Measurements from ENCODE around the gene EMSY.
"Not testable (repeated sequence)": the region's sequence is repeated elsewhere in the genome, so short reads cannot be mapped to it uniquely, and the experiment has no call there.

EMSY gene

DNA sequence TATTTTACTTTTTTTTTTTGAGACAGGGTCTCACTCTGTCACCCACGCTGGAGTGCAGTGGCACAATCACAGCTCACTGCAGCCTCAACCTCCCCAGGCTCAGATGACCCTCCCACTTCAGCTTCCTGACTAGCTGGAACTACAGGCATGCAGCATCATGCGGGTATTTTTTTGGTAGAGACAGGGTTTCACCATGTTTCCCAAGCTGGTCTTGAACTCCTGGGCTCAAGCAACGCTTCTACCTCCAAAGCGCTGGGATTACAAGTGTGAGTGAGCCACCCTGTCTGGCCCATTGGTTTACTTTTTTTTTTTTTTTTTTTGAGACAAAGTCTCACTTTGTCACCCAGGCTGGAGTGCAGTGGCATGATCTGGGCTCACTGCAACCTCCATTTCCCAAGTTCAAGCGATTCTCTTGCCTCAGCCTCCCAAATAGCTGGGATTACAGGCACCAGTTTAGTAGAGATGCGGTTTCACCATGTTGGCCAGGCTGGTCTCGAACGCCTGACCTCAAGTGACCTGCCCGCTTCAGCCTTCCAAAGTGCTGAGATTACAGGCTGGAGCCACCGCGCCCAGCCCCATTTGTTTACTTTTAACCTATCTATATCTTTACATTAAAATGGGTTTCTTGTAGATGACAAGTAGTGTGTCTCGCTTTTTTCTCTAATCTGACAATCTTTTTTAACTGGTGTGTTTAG lies 127.5 kb downstream of the EMSY start:
- DNase-seq: not testable (repeated sequence)

DNA sequence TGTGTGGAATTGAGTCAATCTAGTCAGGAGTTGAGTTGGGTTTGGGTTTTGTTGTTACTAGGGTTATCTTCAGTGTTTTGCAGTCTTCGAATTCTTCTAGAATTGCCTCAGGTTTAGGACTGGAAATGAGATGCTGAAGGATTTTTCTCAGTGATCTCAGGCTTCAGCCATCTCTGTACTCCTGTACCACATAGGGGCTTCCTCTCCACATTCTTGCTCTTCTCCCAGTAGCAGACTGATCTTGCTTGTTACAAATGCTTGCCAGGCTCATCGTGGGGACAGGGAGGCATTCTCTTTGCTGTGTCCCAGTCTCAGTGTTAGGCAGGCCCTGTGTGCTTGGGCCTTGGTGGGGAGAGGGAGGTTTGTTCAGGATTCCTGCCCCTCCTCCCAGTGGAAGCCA lies 129.6 kb downstream of the EMSY start:
- no peak for DNase-seq

DNA sequence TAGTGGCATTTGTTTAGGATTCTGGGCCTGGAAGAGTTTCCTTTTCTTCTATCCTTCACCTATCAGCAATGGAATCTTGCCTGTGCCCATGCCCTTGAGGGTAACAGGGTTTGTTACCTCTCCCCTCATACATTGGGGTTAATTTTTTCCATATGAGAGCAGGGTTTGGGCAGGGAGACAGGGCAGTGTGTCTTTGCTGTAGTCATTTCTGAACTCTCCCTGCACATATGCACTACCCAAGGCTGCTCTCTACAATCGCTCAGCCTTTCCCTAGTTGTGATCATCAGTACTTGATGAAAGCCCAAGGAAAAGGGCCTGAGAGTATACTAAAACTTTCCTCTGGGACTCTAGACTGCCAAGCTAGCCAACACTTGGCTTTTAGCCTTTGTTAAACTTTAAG lies 130.1 kb downstream of the EMSY start:
- DNase-seq: no peak

DNA sequence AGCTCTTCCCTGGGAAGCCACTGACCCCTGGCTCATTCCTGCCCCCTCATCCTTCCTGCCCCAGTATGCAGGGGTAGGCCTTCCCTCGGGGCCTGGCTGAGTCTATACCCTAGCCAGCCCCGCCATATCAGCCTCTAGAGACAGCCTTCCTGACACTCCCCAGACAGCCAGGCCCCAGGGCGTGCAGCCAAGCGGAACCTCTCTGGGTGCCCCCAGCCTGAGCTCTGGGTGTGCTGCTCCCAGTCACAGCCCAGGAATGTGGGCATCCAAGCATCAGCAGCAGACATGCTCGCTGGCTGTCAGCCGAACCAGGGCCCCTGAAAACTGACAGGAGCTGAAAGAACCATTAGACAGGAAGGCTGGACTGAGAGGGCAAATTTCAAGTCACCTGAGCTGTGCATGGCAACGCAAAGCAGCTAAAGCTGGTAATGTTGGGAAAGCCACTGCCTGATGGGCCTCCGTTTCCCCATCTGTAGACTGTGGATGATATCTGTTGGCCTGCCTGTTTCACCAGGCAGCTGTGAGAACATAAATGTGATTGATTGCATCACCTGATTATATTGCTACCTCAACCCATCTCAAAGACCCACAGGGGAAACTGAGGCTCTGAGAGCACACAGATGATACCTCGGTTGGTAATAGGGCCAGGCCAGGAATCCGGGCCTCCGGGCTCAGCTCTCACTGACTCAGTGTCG lies 132.6 kb downstream of the EMSY start:
- DNase-seq: no peak

DNA sequence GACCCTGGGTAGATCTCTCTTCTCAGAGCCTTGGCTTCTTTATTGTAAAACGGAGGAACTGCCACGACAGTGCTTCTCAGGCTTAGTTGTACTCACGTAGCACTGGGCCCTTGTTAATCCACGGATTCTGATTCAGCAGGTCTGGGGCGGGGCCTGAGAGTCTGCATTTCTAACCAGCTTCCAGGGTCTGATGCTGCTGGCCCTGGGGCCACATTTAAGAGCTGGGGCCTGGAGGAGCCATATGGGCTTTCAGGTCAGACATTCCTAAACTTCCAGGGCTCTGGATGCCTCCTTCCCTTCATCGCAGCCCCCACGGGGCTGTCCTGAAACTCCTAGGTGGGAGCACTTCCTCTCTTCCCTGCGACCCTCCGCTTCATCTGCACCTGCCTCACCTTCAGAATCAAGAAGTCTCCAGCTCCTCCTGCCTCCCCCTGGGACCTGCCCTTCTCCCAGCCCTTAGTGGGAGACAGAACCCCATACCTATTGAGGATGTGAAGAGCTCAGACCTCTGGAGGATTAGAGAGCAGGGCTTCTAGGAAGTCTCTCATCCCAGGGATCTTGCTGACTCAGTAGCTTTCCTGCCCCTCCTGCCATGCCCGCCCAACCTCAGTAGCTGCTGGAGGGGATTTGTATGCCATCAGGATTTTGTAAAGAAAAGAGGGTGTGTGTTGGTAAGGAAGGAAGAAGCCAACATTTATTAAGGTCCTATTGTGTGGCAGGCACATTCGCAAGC lies 133.3 kb downstream of the EMSY start:
- DNase-seq: no peak

DNA sequence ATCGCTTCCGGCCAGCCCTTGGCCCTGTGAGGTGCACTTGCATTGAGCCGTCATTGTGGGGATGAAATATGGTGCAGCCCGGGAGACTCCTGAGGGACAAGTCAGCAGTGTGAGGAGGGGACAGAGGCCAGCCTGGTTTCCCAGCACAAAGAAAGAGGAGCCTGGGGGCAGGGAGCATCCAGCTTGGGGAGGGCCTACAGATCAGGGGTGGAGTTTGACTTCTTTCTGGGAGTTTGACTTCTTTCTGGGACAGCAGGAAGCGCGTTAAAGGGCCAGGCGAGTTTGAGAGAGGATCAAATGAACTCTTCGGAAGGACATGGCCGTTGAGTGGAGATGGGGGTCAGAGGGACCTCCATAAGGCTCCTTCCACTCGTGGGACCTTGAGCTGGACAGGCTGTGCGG lies 133.8 kb downstream of the EMSY start:
- DNase-seq: no peak

DNA sequence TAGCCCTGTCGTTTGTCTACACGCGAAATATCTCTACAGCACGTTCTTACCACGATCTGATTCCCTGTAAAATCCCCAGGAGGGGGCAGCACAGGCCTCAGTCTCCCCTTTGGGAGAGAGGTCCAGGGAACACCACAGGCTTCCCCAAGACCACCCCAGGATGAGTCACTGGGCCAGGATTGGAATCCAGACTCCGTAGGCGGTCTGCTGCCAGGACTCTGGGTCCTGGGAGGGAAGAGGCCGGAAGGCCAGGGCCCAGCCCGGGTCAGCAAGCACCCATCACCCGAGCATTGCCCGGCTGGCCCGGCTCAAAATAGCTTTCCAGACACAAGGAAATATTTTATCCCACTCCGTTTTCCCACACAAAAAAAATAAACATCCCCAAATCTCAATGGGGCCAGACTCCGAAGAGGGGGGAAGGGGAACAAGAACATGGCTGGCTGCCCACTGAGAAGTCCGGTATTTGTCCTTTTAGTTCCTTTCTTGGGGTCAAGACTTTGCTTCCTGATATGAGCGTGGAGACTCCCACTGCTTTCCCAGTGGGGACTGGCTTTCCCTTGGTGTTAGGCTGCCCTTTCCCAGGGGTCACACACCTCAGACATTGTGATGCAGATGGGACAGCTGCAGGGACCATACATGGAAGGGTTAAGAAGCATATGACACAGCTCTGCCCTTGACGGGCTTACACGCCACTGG lies 134.4 kb downstream of the EMSY start:
- no peak for DNase-seq

DNA sequence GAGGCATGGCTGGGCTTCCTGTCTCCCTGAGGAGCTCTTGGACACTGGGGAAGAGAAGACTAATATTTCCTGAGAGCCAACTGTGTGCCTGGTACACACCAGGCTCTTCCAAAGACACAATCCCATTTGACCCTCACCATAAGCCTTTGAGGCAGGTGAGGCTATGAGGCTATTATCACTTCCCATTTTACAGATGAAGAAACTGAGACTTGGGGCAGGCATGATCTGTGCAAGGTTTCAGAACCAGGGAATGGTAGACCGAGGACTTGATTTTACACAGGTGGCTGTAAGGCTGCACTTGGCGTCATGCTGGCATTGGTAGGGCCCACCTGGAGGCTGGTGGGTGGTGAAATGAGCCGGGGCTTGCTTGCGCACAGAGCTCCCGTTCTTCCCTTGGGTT lies 134.9 kb downstream of the EMSY start:
- no peak for DNase-seq

DNA sequence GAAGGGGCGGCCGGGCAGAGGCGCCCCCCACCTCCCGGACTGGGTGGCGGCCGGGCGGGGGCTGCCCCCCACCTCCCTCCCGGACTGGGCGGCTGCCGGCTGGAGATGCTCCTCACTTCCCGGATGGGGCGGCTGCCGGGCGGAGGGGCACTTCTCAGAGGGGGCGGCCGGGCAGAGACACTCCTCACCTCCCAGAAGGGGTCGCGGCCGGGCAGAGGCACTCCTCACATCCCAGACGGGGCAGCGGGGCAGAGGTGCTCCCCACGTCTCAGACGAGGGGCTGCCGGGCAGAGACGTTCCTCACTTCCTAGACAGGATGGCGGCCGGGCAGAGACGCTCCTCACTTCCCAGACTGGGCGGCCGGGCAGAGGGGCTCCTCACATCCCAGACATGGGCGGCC lies 137.7 kb downstream of the EMSY start:
- not testable (repeated sequence) for DNase-seq

DNA sequence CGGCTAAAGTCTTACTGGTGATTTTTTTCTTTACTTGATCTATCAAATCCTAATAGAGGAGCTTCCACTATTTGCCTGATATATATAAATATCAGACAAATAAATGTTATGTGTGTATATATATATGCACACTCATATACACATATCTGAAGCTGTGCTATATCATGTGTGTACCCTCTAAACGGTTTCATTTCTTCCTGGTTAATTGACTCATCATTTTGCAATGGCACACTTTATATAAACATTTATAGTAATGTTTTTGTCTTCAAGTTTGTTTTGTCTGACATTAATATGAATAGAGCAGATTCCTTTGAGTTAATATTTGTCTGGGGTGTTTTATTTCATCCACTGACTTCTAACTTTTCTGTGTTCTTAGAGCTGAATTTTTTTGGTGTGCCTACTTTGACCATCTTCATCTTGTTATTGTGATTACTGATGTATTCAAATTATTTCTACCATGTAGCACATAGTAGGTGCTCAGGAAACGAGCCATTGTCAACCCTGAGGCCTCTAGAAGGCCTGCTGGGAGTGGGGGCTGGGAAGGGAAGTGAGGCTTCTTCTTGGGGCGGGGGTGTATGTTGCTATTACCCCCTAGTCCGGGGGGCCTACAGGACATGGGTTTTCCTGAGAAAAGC lies 143.1 kb downstream of the EMSY start:
- DNase-seq: no peak

DNA sequence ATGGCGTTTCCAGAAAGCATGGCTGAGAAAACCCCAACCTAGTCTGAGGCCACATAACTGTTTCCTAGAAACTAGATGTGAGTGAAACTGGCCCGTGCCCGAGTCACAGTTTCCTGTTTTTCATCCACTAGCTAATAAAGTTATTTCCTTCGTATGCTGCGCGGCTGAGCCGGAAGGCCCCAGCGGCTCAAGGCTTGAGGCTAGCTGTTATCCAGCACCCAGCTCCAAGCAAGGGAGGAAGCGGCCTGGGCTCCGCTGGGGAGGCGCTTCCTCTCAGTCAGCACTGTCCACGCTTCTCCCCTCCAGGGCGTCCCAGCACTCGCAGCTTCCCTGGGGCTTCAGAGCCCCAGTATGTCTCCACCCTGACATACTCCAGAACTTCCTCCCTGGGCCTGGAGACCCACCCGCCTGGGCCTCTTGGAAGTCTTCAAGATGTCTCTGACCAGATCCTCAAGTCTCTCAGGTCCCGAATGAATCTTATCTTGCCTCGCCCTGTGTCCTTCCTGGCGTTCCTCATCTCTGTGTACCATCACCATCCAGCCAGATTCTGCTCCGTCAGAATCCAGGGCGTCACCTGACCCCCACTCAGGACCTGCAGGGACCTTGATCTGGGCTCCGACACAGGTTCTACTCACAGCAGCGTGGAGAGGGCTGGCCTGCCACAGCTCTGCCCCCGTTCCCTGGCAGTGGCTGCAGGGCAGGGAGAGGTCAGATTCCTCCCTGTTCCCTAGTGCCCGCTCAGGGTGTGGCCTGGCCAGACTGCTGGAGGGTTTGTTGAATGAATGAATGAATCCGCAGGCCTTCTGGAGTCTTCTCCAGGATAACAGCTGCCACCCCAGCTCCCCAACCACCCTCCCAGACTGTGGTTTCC lies 143.9 kb downstream of the EMSY start:
- DNase-seq: peak; percentile 83

DNA sequence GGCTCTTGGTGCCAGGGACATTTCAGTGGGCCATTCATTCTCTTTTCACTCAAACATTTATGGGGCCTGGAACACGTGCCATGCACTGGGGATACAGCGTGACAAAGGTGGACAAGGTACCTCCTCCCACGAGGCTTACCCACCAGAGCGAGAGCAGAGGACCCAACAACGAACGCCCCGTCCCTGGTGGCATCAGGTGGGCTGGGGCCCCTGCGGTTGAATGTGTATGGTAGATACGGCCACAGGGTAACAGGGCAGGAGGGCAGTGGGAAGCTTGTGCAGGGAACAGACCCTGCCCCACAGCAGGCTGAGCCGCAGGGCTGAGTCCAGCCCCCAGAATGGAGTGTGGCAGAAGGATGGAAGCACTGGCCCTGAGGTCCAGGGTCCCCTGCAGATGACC lies 144.7 kb downstream of the EMSY start:
- no peak for DNase-seq

DNA sequence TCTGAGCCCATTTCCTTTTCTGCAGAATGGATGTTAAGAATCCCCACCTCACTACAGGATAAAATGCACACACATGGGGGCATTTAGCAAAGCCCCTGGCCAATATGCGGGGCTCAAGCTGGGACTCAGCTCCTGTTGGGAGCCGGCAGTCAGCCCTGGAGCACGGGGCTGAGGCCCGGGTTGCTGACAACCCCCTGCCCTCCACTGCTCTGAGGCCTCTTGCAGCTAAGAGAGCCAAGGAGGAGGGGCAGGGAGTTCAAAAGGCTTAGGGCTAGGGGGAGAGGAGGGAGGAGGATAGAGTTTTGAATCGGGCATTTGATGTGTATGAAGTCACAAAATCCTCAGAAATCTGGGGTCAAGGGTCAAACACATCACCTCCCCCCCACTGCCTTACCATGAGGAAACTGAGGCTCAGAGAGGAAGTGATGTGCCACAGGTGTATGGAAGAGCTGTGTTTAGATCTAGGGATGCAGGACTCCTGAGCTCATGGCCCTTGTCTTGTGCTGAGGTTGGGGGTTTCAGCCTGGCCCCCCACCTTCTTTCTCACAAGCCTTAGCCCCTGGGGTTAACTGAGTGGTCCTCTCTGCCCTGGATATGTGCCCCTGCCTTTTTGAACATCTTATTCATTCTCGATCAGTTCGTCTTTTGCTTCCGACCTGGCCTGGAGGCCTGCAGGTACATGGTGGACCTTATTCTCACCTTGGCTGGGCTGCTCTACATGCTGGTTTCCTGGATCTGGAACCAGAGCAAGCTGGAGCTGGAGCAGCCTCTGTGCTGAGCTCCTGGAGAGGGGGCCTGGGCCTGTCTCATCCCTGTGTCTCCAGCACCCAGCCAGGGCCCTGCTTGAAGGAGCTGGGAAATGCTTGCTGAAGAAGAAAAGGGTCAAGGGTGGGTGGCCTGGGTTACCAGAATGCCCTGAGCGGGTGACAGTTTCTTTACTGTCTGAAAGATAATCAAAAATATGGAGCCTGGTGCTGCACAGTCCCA lies 145.4 kb downstream of the EMSY start:
- no peak for DNase-seq

DNA sequence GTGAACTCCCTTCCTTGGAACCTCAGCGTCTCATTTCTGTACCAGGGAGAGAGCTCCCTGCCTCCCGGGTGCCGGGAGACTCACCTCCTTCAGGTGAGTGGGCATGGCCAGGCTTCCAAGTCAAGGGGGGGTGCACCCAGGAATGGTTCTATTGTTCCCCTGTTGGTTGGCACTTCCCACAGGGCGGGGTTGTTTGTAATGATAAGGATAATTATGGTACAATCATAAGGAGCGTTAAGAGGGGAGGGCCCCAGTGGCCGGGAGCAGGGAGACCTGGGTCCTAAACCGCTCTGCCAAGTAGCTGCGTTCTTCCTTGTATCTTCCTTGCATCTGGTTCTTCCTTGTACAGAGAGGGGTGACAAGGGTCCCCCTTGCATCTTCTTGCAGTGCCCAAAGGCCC lies 146.6 kb downstream of the EMSY start:
- DNase-seq: no peak

DNA sequence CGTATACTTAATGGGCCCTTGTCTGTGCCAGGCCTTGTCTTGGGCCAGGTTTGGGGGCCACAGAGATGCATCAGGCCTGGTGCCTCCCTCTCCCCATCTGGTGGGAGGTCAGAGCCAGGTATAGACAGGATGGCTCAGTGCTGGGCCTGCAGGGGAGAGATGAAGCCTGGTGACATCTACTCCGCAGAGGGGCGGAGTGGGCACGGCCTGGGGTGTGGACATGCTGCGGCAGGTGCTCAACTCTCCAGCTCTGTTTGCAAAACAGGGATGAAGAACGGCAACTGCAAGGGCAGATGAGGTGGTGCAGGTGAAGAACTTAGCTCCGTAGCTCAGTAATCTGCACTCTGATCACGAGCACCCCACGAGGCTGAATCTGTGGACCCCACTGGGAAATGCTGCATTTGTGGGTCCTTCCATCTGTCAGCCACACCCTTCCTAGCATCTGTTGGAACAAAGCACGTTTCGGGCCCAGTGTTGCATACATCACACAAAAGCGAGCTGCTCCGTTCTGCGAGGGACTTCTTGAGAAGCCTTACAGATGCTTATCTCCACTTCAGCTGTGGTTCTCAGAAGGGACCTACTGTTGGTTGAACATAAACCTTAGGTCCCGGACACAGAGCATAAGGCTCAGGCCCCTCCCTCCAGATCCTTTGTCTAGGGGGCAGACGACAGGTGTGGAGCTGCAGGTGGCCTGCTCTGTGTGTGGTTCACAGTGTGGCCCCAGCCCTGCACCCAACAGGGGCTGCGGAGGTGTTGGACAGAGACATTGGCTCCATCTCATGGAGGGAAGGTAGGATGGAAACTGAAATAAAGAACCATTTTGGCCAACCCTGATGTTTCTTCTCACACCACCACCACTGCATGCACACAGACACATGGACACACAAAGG lies 147.5 kb downstream of the EMSY start:
- DNase-seq: peak; percentile 26

DNA sequence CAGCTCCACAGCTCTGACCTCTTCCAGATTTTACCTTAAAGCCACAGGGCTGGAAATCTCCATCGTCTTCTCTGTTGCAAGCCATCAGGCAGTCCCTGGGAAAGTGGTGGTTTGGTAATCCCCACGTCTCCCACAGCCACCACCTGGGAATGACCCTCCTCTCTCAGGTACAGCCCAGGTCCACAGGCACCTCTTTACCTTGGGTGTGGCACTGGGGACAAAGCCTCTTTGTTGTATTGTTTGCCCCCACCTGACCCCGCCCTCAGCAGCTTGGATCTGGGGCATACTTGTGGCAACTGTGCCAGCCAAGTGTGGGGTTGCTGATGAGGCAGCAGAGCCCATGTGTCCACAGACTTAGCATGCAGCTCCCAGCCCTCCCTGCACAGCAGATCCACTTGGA lies 148.1 kb downstream of the EMSY start:
- DNase-seq: no peak

DNA sequence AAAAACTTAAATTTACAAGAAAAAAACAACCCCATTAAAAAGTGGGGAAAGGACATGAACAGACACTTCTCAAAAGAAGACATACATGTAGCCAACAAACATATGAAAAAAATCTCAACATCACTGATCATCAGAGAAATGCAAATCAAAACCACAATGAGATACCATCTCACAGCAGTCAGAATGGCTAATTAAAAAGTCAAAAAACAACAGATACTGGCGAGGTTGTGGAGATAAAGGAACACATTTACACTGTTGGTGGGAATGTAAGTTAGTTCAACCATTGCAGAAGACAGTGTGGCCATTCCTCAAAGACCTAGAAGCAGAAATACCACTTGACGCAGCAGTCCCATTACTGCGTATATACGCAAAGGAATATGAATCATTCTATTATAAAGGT lies 150.3 kb downstream of the EMSY start:
- DNase-seq: not testable (repeated sequence)

DNA sequence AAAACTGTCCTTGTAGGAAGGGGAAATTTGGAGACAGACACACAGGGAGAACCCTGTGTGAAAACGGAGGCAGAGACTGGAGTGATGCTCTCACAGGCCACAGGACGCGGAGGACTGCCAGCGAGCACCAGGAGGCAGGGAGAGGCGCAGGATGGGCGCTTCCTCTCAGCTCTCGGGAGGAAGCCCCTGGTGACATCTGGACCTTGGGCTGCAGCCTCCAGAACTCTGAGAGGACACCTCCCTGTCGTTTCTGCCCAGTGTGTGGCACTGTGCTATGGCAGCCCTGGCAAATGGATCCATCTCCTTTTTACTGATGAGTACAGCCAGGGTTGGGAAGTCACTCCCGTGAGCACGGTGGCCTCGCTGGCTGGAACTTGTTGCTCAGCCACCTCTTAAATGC lies 151.8 kb downstream of the EMSY start:
- no peak for DNase-seq

Data from activated CD4-positive, alpha-beta T cell treated with anti-CD3 and anti-CD28 coated beads, Interleukin-2, Interleukin-6, amounts not matched to agents 100 ng/mL and 50 ng/mL, durations not matched to agents 16 hours and 8 hours (primary cell).